GM21717 (cell line): Measurements from ENCODE around the gene C3orf20.
"Not testable (repeated sequence)": the region's sequence is repeated elsewhere in the genome, so short reads cannot be mapped to it uniquely, and the experiment has no call there.

Experiments
- ATAC-seq: cut with Tn5 transposase; IDR thresholded peaks from one replicate; pipeline ENCODE4 v1.9.1; 2021; ENCODE audit warnings: mild to moderate bottlenecking, moderate library complexity; ENCODE audit not compliant: unreplicated experiment

The C3orf20 gene

GRCh38 chr3:14649466-14649865 is 25.5 kb upstream of the C3orf20 start:
- no peak for ATAC-seq

- no peak for ATAC-seq
Observed at GRCh38 chr3:14650193-14650592, 24.7 kb upstream of the C3orf20 start.

GRCh38 chr3:14651440-14652251 is 23.3 kb upstream of the C3orf20 start, which contains the start of gene CCDC174:
TSS of gene CCDC174 (plus strand) at chr3:14651762. CDS start at chr3:14651837, 75 bp downstream.
- peak; percentile 97 for ATAC-seq

GRCh38 chr3:14652360-14652907 is 22.5 kb upstream of the C3orf20 start:
- not testable (repeated sequence) for ATAC-seq

- ATAC-seq, result no peak
Observed at GRCh38 chr3:14657579-14657978, 17.4 kb upstream of the C3orf20 start.

- no peak for ATAC-seq
Observed at GRCh38 chr3:14658978-14659377, 16.0 kb upstream of the C3orf20 start.

- no peak for ATAC-seq
Observed at GRCh38 chr3:14660942-14661341, 14.0 kb upstream of the C3orf20 start.

GRCh38 chr3:14663396-14664135 is 11.4 kb upstream of the C3orf20 start:
- ATAC-seq, result no peak

GRCh38 chr3:14664170-14664569 is 10.8 kb upstream of the C3orf20 start:
- ATAC-seq, result no peak

- no peak for ATAC-seq
Observed at GRCh38 chr3:14672588-14672987, 2.4 kb upstream of the C3orf20 start.

- ATAC-seq, result no peak
Observed at GRCh38 chr3:14676881-14677280, 1.9 kb downstream of the C3orf20 start.

GRCh38 chr3:14678015-14678503 is 3.1 kb downstream of the C3orf20 start:
- no peak for ATAC-seq

GRCh38 chr3:14680115-14680514 is 5.2 kb downstream of the C3orf20 start:
- no peak for ATAC-seq

- ATAC-seq, result no peak
Observed at GRCh38 chr3:14680716-14681115, 5.8 kb downstream of the C3orf20 start.

- ATAC-seq, result no peak
Observed at GRCh38 chr3:14684447-14684846, 9.5 kb downstream of the C3orf20 start.

GRCh38 chr3:14685179-14685578 is 10.2 kb downstream of the C3orf20 start:
- no peak for ATAC-seq

- ATAC-seq, result no peak
Observed at GRCh38 chr3:14687360-14687759, 12.4 kb downstream of the C3orf20 start.

GRCh38 chr3:14688525-14688924 is 13.6 kb downstream of the C3orf20 start:
- peak; percentile 41 for ATAC-seq

GRCh38 chr3:14689247-14689980 is 14.5 kb downstream of the C3orf20 start:
- peak; percentile 41 for ATAC-seq

GRCh38 chr3:14691239-14691638 is 16.3 kb downstream of the C3orf20 start:
- peak; percentile 49 for ATAC-seq

GRCh38 chr3:14691719-14692118 is 16.8 kb downstream of the C3orf20 start:
- no peak for ATAC-seq
